ENCODE results near the gene CRACR2B. TPM values are rescaled to one million over a fixed set of nuclear protein-coding genes. Genes with fewer than 3 reads are reported as not detected.

CRACR2B gene
- total and polyA plus RNA-seq, 10 donors = 6.1 to 34.1 (median 14.5) TPM

- no peaks in the 10 kb centered on the region for H3K9me3 ChIP-seq
- peaks cover 15 to 54% (median 42%) of the 10 kb centered on the region in 6 donors for H3K4me1 ChIP-seq
- no peak for TF ChIP-seq POLR2A (IDR thresholded peaks at IDR 0.05)
- no peak for TF ChIP-seq POLR2AphosphoS5 (IDR thresholded peaks at IDR 0.05)
- no peak for TF ChIP-seq CTCF (IDR thresholded peaks at IDR 0.05 in 8 of 11, conservative IDR thresholded peaks at IDR 0.05 in 3 of 11)
- intact Hi-C loops (cut with DNase I; ENCODE audit: low total_unique reads) = no loop called here
- H3K27ac ChIP-seq = peak overlapping the region in 5 of 8 donors; percentile 78 to 96 (median 91)
- WGBS, 5 donors = 56 to 73% (median 69%) methylated on average over 29 to 38 of the region's 38 CpGs
- peak overlapping the region in 6 of 8 donors; percentile 73 to 96 (median 92) for H3K4me3 ChIP-seq
- peaks cover 0 to 53% (median 28%) of the 10 kb centered on the region in 6 donors for H3K36me3 ChIP-seq
- DNase-seq = peak; percentile 83
- H3K27me3 ChIP-seq (replicated peaks in 1 of 7) = peaks cover 0 to 11% (median 6%) of the 10 kb centered on the region in 7 donors
These were observed 32.7 kb upstream of the CRACR2B start for GRCh38 chr11:794766-795633.

- Histone ChIP-seq H3K27ac (peak overlapping the region; percentile 78 to 96 (median 89)), H3K4me3 (peak overlapping the region; percentile 46 to 96 (median 92)), H3K36me3 (peaks cover 0 to 59% (median 32%) of the 10 kb centered on the region in 6 donors), H3K27me3 (replicated peaks in 1 of 7) (peaks cover 0 to 2% (median 0%) of the 10 kb centered on the region in 7 donors), H3K9me3 (no peaks in the 10 kb centered on the region), H3K4me1 (peaks cover 15 to 49% (median 42%) of the 10 kb centered on the region in 6 donors)
- intact Hi-C loops (cut with DNase I; ENCODE audit: low total_unique reads) = no loop called here
- TF ChIP-seq POLR2AphosphoS5 (IDR thresholded peaks at IDR 0.05) (peak; percentile 71 to 78 (median 77)), POLR2A (IDR thresholded peaks at IDR 0.05) (no peak)
- WGBS, 5 donors = 3 to 7% (median 4%) methylated on average over 12 to 26 of the region's 26 CpGs
- DNase-seq = peak; percentile 94
These were observed 31.8 kb upstream of the CRACR2B start for GRCh38 chr11:795634-796564.

- Histone ChIP-seq H3K4me1 (peaks cover 15 to 53% (median 43%) of the 10 kb centered on the region in 6 donors), H3K27me3 (replicated peaks in 1 of 7) (no peaks in the 10 kb centered on the region), H3K9me3 (no peaks in the 10 kb centered on the region), H3K4me3 (peak overlapping the region; percentile 46 to 96 (median 92)), H3K27ac (peak overlapping the region; percentile 78 to 96 (median 89)), H3K36me3 (peaks cover 0 to 59% (median 25%) of the 10 kb centered on the region in 6 donors)
- intact Hi-C loops (cut with DNase I; ENCODE audit: low total_unique reads) = no loop called here
- TF ChIP-seq CTCF (IDR thresholded peaks at IDR 0.05 in 8 of 11, conservative IDR thresholded peaks at IDR 0.05 in 3 of 11) = no peak
- no peak for TF ChIP-seq POLR2A (IDR thresholded peaks at IDR 0.05)
- TF ChIP-seq POLR2AphosphoS5 (IDR thresholded peaks at IDR 0.05) = no peak
- 22 to 37% (median 25%) methylated on average over 12 to 18 of the region's 18 CpGs for WGBS, 5 donors
- peak; percentile 85 for DNase-seq
These were observed 31.0 kb upstream of the CRACR2B start for GRCh38 chr11:796565-797295.

Measured in spleen (tissue), 11 donors.